Measurements from ENCODE around the gene PLEKHA7. TPM values are rescaled to one million over a fixed set of nuclear protein-coding genes. Genes with fewer than 3 reads are reported as not detected.

PLEKHA7 gene, protein sequence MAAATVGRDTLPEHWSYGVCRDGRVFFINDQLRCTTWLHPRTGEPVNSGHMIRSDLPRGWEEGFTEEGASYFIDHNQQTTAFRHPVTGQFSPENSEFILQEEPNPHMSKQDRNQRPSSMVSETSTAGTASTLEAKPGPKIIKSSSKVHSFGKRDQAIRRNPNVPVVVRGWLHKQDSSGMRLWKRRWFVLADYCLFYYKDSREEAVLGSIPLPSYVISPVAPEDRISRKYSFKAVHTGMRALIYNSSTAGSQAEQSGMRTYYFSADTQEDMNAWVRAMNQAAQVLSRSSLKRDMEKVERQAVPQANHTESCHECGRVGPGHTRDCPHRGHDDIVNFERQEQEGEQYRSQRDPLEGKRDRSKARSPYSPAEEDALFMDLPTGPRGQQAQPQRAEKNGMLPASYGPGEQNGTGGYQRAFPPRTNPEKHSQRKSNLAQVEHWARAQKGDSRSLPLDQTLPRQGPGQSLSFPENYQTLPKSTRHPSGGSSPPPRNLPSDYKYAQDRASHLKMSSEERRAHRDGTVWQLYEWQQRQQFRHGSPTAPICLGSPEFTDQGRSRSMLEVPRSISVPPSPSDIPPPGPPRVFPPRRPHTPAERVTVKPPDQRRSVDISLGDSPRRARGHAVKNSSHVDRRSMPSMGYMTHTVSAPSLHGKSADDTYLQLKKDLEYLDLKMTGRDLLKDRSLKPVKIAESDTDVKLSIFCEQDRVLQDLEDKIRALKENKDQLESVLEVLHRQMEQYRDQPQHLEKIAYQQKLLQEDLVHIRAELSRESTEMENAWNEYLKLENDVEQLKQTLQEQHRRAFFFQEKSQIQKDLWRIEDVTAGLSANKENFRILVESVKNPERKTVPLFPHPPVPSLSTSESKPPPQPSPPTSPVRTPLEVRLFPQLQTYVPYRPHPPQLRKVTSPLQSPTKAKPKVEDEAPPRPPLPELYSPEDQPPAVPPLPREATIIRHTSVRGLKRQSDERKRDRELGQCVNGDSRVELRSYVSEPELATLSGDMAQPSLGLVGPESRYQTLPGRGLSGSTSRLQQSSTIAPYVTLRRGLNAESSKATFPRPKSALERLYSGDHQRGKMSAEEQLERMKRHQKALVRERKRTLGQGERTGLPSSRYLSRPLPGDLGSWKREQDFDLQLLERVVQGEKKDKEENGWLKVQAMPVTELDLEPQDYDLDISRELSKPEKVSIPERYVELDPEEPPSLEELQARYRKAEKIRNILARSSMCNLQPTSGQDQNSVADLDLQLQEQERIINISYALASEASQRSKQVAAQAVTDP
- total RNA-seq = under 0.01 and 0.22 TPM in 2 replicates

DNA sequence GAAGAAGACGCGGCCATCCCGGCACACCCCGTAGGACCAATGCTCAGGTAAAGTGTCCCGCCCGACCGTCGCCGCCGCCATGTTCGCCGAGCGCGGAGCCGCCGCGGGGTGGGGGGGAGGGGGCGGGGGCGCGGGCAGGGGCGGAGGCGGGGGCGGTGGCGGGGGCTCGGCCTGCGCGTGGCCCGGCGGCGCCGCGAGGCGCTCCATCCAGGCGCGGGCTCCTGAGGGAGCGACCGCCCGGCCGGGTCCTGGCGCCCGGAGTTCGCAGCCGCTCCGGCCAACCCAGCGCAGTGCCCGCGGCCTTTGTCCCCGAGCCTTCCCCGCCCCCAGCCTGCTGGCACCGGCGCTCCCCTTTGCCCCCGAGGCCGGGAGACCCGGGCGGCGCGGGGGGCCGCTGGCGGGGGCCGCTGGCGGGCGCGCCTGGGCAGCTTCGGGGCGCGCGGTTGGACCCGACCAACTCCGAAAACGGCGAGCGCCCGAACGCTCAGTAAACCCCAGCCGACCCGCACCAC is at the start of gene PLEKHA7:
Gene PLEKHA7, minus strand, starts transcription at position 94 of the 512 bp plus-strand sequence. Its CDS starts 13 bp downstream, at position 81.

DNA sequence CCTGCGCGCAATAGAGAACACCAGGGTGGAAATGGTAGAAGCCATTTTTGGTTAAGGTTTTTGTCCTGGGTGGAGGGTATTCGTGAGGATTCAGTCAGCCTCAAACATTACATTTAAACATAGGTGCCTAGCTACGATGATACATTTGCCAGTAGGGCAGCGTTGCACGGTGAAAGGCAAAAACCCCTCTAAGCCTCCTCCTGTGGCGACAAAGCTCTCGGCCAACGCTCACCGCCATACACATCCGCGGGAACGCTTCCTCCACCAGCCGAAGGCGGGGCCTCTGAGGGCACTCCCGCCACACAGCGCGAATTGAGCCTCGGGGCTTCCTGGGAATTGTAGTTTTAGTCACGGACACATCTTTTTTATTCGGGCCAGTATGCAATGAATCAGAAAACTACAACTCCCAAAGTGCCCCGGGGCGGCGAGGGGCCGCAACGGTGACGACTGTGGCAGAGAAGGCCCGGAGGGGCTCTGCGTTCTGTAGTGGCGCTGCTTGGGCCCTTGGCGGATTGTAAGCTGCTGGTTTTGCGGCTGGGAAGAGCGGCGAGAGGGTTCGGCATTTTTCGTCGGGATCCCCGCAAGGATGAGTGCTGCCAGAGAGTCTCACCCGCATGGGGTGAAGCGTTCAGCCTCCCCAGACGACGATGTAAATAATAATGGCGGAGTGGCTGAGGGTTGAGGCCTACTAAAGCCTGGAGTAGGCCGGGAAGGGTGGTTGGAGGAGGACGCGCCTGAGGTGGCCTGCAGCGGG is 275.8 kb downstream of the PLEKHA7 start, which contains the start of gene C11orf58:
Gene C11orf58, plus strand, starts transcription at position 455 of the 754 bp plus-strand sequence. Its CDS starts 132 bp downstream, at position 587.

Other genes starting within 250 kb of the PLEKHA7 start
- 603 and 878 TPM in 2 replicates for gene RPS13, start 63.3 kb upstream of the PLEKHA7 start, total RNA-seq
- gene PIK3C2A, start 193.6 kb upstream of the PLEKHA7 start, total RNA-seq = 68.7 and 82.6 TPM in 2 replicates